Activated CD4-positive, alpha-beta T cell treated with anti-CD3 and anti-CD28 coated beads, Interleukin-2, amount 10 ng/mL, durations not matched to agents 24 days and 14 days (primary cell): Measurements from ENCODE around the gene INPP4B. TPM values are rescaled to one million over a fixed set of nuclear protein-coding genes. Genes with fewer than 3 reads are reported as not detected.
A peak's percentile ranks its signal among the peaks of the same experiment; 100 is the strongest.

Experiments
- DNase-seq: peaks from one replicate; pipeline ENCODE4 v3.0.0; 2022
- H3K27ac Mint-ChIP-seq: one replicate; pipeline ENCODE4 v1.8.0; 2022; ENCODE audit warnings: mild to moderate bottlenecking, mixed read lengths
- H3K27me3 Mint-ChIP-seq: one replicate; pipeline ENCODE4 v1.8.0; 2022; ENCODE audit warnings: mixed read lengths
- H3K36me3 Mint-ChIP-seq: one replicate; pipeline ENCODE4 v1.8.0; 2022; ENCODE audit warnings: low read depth, mild to moderate bottlenecking, mixed read lengths
- H3K4me1 Mint-ChIP-seq: one replicate; pipeline ENCODE4 v1.8.0; 2021; ENCODE audit warnings: mixed read lengths
- H3K4me3 Mint-ChIP-seq: one replicate; pipeline ENCODE4 v1.8.0; 2022; ENCODE audit warnings: mild to moderate bottlenecking, moderate library complexity, mixed read lengths
- H3K9me3 Mint-ChIP-seq: one replicate; pipeline ENCODE4 v1.8.0; 2021; ENCODE audit warnings: mixed read lengths
- intact Hi-C: fragments of 100-400 bp; cut with micrococcal nuclease; formaldehyde crosslinking; loops from one replicate; pipeline ENCODE4 v1.15.1; 2023
- total RNA-seq: library from RNA; stranded (reverse); gene quantifications from 2 replicates; pipeline ENCODE4 v1.2.3, GENCODE V29; 2022

INPP4B gene
- total RNA-seq, 1 donor from 2014 or later = 42.5 TPM

DNA sequence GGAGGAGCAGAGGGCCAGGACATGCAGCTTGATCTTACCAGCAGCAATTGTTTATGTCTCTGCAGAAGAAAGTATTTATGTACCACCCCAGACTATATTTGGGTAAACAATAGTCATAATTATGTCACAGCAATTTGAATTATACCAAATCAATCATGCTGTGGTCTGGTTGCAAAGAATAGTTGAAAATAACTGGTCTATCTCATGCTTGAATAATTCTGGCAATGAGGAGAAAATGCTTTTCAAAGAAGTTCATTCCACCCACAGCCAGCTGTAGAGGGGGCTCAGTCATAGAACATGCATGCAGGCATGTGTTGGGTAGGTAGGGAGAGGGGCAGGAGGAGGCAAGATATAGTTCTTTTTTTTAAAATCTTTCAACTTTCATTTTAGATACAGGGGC lies 810.5 kb downstream of the INPP4B start:
- no peak overlapping the region for H3K27ac Mint-ChIP-seq
- no peaks in the 10 kb centered on the region for H3K9me3 Mint-ChIP-seq
- H3K4me3 Mint-ChIP-seq = no peak overlapping the region
- no peak for DNase-seq
- peaks cover 5% of the 10 kb centered on the region for H3K36me3 Mint-ChIP-seq
- H3K27me3 Mint-ChIP-seq = no peaks in the 10 kb centered on the region
- peaks cover 10% of the 10 kb centered on the region for H3K4me1 Mint-ChIP-seq
- intact Hi-C loops = no loop called here

DNA sequence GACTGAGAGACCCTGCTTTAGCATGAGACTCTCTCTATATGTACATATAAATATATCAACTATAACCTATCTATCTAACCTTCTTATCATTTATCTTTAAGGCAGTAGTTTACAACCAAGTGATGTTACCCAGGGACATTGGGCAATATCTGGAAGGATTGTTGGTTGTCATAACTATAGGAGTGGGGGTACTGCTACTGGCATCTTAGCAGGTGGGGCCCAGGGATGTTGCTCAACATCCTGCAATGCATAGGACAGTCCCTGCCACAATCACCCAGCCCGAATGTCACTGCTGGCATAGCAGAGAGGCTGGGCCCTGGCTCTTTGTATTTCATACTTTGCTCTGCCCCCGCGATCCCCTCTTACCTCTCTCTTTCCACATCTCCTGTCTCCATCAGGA lies 812.0 kb downstream of the INPP4B start:
- H3K36me3 Mint-ChIP-seq = peaks cover 5% of the 10 kb centered on the region
- DNase-seq = no peak
- H3K4me1 Mint-ChIP-seq = peaks cover 5% of the 10 kb centered on the region
- H3K27ac Mint-ChIP-seq = no peak overlapping the region
- no peaks in the 10 kb centered on the region for H3K27me3 Mint-ChIP-seq
- H3K9me3 Mint-ChIP-seq = no peaks in the 10 kb centered on the region
- H3K4me3 Mint-ChIP-seq = no peak overlapping the region
- intact Hi-C loops = no loop called here

DNA sequence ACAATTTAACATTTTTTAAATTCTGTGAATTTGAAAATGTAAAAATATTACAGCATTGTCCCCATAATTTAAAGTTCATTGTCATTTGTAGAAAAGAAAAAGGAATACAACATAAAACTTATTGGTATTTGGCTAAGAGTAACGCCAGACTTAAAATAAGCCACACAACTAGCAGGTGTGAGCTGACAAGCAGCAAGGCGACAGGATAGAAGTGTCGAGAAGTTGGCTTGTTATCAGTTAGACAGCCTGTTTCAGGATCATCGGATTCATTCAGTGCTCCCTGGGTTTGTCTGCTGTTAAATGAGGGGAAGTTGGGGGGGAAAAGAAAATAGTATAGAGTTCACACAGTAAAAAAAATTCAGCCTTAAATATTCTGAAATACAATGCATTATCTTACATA lies 816.1 kb downstream of the INPP4B start:
- intact Hi-C loops = no loop called here
- Mint-ChIP-seq H3K4me1 (no peaks in the 10 kb centered on the region), H3K9me3 (no peaks in the 10 kb centered on the region), H3K36me3 (peaks cover 12% of the 10 kb centered on the region), H3K27ac (no peak overlapping the region), H3K4me3 (no peak overlapping the region), H3K27me3 (no peaks in the 10 kb centered on the region)
- no peak for DNase-seq

DNA sequence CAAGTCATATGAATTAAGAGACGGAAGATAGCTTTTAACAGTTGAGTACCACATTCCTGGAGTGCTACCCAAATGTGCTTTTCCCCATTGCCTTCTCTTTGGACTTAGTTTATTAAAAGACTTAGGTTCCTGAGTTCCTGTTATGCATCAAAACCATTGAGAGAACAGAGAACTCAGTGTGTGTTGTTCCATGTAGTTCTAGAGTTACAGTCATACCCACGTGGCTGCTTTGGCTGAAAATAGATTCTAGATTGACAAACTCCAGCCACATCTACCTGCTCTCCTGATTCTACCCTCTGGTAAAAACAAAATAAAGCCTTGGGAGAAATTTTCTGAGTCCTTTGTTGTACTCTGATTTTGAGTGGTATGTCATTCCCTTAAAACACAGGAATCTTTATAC lies 824.3 kb downstream of the INPP4B start:
- intact Hi-C loops = no loop called here
- DNase-seq = no peak
- H3K9me3 Mint-ChIP-seq = peaks cover 4% of the 10 kb centered on the region
- peaks cover 2% of the 10 kb centered on the region for H3K4me1 Mint-ChIP-seq
- H3K27me3 Mint-ChIP-seq = no peaks in the 10 kb centered on the region
- H3K27ac Mint-ChIP-seq = no peak overlapping the region
- no peaks in the 10 kb centered on the region for H3K36me3 Mint-ChIP-seq
- H3K4me3 Mint-ChIP-seq = no peak overlapping the region

DNA sequence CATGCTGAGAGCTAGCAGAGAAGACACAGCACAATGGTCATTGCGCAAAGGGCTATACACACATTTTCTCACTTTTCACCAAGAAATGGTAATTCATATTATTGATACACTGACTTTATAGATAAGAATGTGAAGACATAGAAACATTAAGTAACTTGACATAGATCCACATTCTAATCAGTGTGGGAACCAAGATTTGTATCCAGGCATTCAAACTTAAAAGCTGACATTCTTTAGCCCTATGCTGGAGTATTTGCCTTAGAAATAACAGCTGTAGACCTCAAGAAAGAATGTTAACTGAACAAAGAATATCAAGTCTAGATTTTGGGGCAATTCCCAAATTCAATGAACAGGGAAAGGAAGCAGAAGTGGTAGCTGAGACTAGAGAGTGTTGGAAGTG lies 824.9 kb downstream of the INPP4B start:
- intact Hi-C loops = no loop called here
- no peak for DNase-seq
- Mint-ChIP-seq H3K27me3 (no peaks in the 10 kb centered on the region), H3K9me3 (peaks cover 4% of the 10 kb centered on the region), H3K4me3 (no peak overlapping the region), H3K4me1 (peaks cover 2% of the 10 kb centered on the region), H3K27ac (no peak overlapping the region), H3K36me3 (no peaks in the 10 kb centered on the region)

DNA sequence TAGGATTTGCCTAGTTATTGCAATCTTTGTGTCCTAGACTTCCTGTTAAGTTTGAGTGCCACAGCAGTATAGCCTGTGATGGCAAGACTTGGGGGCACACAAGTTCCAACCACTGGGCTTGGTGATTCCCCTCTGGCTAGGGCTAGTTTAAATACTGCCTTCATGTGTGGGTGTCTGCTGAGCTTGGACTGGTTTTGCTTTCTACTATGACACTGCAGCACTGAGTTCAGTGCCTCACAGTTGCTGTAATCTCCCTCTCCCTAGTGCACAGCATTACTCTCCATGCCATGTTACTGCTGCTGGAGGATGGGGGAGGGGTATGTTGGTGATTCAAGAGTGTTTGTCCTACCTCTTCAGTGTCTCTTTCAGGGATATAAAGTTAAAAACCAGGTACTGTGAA lies 830.1 kb downstream of the INPP4B start:
- peaks cover 13% of the 10 kb centered on the region for H3K9me3 Mint-ChIP-seq
- no peak overlapping the region for H3K27ac Mint-ChIP-seq
- H3K4me3 Mint-ChIP-seq = no peak overlapping the region
- peaks cover 2% of the 10 kb centered on the region for H3K4me1 Mint-ChIP-seq
- no peaks in the 10 kb centered on the region for H3K36me3 Mint-ChIP-seq
- peaks cover 14% of the 10 kb centered on the region for H3K27me3 Mint-ChIP-seq
- intact Hi-C loops = no loop called here
- DNase-seq = no peak

DNA sequence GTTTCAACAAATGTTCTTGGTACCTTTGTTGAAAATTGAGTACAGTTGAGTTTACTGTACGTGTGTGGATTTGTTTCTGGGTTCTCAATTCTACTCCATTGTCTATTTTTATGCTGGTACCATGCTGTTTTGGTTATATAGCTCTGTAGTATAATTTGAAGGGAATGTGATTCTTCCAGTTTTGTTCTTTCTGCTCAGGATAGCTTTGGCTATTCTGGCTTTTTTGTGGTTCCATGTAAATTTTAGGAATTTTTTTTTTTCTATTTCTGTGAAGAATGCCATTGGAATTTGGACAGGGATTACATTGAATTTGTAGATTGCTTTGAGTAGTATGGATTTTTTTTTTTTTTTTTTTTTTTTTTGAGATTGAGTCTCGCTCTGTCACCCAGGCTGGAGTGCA lies 836.4 kb downstream of the INPP4B start:
- intact Hi-C loops = no loop called here
- peaks cover 19% of the 10 kb centered on the region for H3K27me3 Mint-ChIP-seq
- no peak for DNase-seq
- H3K9me3 Mint-ChIP-seq = peaks cover 16% of the 10 kb centered on the region
- no peaks in the 10 kb centered on the region for H3K4me1 Mint-ChIP-seq
- H3K27ac Mint-ChIP-seq = no peak overlapping the region
- H3K36me3 Mint-ChIP-seq = no peaks in the 10 kb centered on the region
- H3K4me3 Mint-ChIP-seq = no peak overlapping the region

DNA sequence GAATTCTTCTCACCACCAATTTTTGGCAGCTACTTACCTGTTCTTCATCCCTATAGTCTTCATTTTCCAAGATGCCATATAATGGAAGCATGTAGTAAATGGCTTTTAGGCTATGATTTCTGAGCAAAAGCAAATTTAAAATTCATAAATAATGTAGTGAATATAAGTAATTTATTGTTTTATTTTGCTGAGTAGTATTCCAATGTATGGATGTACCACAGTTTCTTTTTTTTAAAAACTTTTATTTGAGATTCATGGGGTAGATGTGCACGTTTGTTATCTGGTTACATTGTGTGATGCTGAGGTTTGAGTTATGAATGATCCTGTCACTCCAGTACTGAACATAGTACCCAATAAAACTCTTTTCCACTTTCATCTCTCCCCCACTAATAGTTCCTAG lies 840.6 kb downstream of the INPP4B start:
- intact Hi-C loops = no loop called here
- no peak overlapping the region for H3K27ac Mint-ChIP-seq
- H3K9me3 Mint-ChIP-seq = peaks cover 3% of the 10 kb centered on the region
- DNase-seq = no peak
- peaks cover 7% of the 10 kb centered on the region for H3K27me3 Mint-ChIP-seq
- no peaks in the 10 kb centered on the region for H3K36me3 Mint-ChIP-seq
- no peaks in the 10 kb centered on the region for H3K4me1 Mint-ChIP-seq
- H3K4me3 Mint-ChIP-seq = no peak overlapping the region

DNA sequence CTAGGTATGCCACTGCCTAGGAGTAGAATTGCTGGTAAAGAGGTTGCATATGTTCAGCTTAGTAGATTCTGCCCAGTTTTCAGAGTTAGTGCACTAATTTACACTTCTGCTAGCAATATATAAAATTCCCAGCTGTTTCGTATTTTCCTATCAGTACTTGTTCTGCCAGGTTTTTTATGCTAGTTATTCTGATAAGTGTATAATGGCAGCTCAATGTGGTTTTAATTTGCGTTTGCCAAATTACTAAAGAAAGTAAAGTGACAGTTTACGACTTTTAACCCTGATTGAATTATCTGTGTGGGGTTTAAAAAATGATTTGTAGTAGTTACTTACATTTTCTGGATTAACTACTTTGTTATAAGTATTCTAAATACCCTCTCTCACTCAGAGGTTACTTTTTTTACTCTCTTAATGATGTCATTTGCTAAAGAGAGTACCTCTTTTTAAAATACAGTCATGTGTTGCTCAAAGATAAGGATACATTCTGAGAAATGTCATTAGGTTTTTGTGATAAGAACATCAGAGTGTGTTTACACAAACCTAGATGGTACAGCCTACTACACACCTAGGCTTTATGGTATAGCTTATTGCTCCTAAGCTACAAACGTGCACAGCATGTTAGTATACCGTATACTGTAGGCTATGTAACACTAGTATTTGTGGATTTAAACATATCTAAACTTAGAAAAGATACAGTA lies 846.5 kb downstream of the INPP4B start:
- Mint-ChIP-seq H3K4me3 (no peak overlapping the region), H3K27ac (no peak overlapping the region), H3K9me3 (peaks cover 4% of the 10 kb centered on the region), H3K36me3 (no peaks in the 10 kb centered on the region), H3K4me1 (no peaks in the 10 kb centered on the region), H3K27me3 (peaks cover 2% of the 10 kb centered on the region)
- intact Hi-C loops = no loop called here
- DNase-seq = peak; percentile 14

DNA sequence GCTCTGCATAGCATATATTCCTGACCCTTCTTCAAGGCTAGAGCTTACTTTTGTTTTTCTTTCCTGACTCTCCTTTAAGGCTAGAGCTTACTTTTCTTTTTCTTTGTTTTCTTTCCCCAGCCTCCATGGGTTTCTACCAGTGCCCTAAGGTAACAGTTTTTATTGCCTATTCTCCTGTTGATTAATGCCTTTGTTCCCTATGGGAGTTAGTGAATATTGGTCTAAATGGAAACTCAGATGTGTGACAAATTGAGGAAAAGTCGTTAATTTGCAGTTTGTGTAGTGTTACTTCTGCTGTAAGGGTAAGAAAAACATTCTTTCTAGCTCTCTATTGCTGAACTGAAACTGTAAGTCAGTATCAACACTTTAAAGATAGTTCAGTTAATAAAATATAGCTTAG lies 851.0 kb downstream of the INPP4B start:
- no peak for DNase-seq

DNA sequence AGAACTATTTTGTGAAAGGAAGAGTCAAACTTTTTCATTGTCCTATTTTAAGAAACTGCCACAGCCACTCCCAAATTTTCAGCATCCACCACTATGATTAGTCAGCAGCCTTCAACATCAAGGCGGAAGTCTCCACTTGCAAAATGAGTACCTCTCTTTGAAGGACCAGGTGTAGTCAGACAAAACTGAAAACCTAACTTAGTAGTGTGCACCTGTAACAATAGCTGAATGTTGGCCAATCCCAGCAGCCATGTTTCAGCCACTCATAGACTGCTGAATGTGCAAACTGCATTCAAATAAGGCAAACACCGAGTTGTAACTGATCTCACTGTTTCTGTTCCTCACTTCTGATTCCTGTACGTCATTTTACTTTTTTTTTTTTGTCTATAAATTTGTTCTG lies 868.7 kb downstream of the INPP4B start:
- intact Hi-C loops = no loop called here
- Mint-ChIP-seq H3K27ac (no peak overlapping the region), H3K4me3 (no peak overlapping the region), H3K36me3 (no peaks in the 10 kb centered on the region), H3K9me3 (peaks cover 6% of the 10 kb centered on the region), H3K4me1 (no peaks in the 10 kb centered on the region), H3K27me3 (no peaks in the 10 kb centered on the region)
- DNase-seq = no peak

More for the DNA sequence above, 851.0 kb downstream of the INPP4B start:
- no peak overlapping the region for H3K4me3 Mint-ChIP-seq
- no peaks in the 10 kb centered on the region for H3K27me3 Mint-ChIP-seq
- intact Hi-C loops = no loop called here
- H3K4me1 Mint-ChIP-seq = no peaks in the 10 kb centered on the region
- H3K27ac Mint-ChIP-seq = no peak overlapping the region
- H3K36me3 Mint-ChIP-seq = no peaks in the 10 kb centered on the region
- peaks cover 15% of the 10 kb centered on the region for H3K9me3 Mint-ChIP-seq
